Bone marrow (tissue), 2 donors: ENCODE data around the gene ZNF622.

Source experiments
- DNase-seq, 2 donors: peaks; one replicate each; lab custom pipeline; 2025; lab: John Stamatoyannopoulos, UW

ZNF622 gene

GRCh38 chr5:16465544-16466432, at the start of gene ZNF622:
TSS of gene ZNF622 (minus strand) at chr5:16465800. CDS start at chr5:16465665, 135 bp downstream.
- DNase-seq: peak; percentile 46 to 66

- DNase-seq: no peak
These were observed 44.5 kb upstream of the ZNF622 start for GRCh38 chr5:16510098-16510497.

- DNase-seq: no peak
These were observed 43.3 kb upstream of the ZNF622 start for GRCh38 chr5:16508730-16509531.

GRCh38 chr5:16507716-16508115, 42.1 kb upstream of the ZNF622 start:
- no peak for DNase-seq

- no peak for DNase-seq
These were observed 40.3 kb upstream of the ZNF622 start for GRCh38 chr5:16505904-16506303.

DNA sequence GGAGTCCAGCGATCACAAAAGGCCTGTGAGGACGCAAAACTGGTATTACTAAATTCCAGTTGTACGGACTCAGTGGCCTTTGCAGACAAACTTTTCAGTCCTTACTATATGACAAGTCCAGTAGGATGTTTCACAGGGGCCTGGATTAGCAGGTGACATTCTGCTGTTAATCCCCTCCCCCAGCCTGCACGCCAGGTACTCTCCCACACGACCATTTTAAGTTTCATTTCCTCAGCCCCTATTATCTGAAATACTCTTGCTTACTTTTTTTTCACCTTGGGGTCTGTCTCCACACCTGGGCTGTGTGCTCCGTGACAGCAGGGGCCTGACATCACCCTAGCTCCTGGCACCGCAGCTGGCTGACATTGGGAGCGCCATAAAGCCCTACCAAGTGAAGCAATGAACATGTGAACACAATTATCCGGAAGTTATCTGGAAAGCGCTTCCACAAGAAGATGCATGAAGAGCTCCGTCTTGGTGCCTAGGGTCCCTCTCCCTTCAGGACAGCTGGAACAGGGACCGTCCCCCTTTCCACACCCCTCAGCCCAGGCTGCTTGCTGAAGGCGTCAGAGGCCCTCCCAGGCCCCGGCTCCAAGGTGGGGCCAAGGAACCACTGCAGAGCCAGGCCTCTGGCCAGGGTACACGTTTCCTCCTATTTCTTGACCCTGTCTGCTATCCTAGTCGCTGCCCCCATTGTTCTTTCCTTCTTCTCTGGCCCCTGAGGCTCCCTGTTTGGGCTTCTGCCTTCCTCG, 39.7 kb upstream of the ZNF622 start:
- DNase-seq: no peak

DNA sequence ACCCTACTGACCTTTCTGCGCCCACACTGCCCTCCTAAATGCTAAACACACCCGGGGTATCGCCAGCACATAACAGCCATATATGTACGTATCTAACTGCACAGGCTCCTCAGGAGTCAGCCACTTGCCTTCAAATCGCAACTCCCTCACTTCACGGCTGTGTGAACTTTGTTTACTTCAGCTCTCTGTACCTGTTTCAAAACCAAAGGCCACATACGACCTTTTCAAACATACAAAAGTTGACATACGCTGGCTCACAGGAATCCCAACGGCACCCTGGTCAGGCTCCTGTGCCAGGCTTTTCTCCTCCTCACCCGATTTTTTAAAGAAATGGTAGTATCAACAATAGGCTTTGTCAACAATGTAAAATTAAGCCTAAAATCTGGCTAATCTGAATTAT, 39.0 kb upstream of the ZNF622 start:
- DNase-seq: no peak

GRCh38 chr5:16502866-16503265, 37.3 kb upstream of the ZNF622 start:
- DNase-seq: no peak

GRCh38 chr5:16500024-16500423, 34.4 kb upstream of the ZNF622 start:
- no peak for DNase-seq

- no peak for DNase-seq
These were observed 31.9 kb upstream of the ZNF622 start for GRCh38 chr5:16497546-16497945.

GRCh38 chr5:16493261-16493660, 27.7 kb upstream of the ZNF622 start:
- no peak for DNase-seq

GRCh38 chr5:16492398-16493140, 27.0 kb upstream of the ZNF622 start:
- DNase-seq: no peak

GRCh38 chr5:16490911-16491310, 25.3 kb upstream of the ZNF622 start:
- no peak for DNase-seq

DNA sequence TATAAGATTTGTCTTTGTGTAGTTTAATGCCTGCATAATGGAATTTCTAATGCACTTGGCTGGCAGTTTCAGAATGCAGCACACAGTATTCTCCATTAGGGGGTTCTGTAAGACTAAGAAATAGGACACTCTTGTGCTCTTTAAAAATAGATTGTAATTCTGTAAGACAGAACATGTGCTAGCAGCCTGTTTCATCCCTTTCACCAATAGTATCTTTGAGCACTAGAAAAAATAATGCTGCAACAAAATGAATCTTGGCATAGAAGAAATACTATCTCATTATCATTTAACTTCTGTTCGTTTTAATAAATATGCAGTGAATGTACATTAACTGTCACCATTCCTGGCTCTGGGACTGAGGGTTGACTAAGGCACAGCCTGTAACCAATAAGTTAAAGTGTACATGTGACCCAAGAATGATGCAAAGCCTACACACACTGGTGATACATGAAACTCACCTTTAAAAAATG, 23.8 kb upstream of the ZNF622 start:
- peak in 1 of 2 donors; percentile 23 for DNase-seq

DNA sequence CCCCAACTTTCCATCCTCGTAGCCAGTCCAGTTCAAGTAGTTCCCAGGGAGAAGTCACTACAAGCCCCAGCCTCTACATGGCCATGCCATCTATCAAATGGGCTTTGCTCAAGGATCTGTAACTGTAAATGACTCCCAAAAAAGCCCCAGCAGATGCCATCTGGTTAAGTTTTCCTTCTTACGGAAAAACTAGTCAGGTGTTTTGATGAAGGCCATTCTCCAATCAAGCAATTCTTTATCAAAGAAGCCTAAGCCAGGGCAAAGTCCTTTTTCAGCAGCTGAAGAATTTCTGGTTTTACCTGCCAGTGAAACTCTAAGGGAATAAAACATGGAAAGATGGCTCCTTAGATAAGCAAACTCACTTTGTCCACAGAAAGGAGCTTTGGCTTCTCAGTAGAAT, 21.9 kb upstream of the ZNF622 start:
- DNase-seq: no peak

- no peak for DNase-seq
These were observed 21.1 kb upstream of the ZNF622 start for GRCh38 chr5:16486711-16487111.

GRCh38 chr5:16485656-16486055, 20.1 kb upstream of the ZNF622 start:
- no peak for DNase-seq

DNA sequence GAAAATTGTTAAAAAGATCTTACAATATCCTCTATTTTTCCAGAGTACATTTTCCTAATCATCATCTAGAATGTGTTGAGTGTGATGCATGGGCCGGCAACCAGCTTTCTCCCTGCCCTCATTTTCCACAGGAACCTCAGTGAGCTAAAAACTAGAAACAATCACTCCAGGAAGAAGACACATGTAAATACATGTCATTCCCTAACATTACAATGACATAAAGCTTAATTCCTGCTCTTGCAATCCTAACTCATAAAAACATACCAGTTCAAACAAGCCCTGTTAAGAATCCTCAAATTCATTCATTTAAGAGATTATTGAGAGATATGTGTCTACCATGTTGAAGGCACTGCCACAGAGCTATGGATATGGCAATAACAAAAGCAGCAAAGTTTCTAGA, 18.5 kb upstream of the ZNF622 start:
- DNase-seq: no peak

DNA sequence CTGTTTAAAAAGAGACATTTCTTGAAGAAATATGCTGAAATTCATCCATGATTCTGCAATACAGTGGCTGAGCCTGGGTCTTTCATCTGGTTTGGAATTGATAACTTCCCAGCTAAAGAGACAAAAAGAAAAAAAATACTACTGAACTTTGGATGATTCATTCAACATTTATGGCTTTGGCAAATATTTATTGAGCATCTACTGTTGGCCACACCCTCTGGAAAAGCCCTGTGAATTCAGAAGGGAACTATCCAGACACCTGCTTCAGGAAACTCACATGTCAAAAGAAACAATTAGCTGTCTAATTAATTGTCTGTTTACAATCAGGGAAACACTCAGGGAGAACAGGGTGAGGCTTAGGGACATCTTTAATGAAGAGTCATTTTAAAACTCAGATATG, 17.8 kb upstream of the ZNF622 start:
- DNase-seq: no peak

DNA sequence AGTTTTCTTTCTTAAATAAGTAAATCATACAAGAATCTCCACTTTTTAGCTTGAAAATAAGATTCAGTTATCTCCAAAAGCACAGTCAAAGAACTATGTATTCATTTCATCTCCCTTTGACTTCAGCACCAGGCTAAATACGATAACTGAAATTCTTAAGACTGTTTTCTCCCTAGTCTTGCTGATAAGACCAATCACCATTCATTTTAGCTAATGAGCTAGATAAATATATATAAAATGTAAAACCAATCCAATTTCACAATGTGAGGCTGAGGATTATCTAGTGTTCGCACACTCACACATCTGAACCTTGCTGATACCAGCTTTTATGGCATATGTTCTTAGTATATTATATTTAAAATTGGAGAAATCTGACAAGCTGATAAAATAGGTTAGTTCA, 17.3 kb upstream of the ZNF622 start:
- DNase-seq: no peak

DNA sequence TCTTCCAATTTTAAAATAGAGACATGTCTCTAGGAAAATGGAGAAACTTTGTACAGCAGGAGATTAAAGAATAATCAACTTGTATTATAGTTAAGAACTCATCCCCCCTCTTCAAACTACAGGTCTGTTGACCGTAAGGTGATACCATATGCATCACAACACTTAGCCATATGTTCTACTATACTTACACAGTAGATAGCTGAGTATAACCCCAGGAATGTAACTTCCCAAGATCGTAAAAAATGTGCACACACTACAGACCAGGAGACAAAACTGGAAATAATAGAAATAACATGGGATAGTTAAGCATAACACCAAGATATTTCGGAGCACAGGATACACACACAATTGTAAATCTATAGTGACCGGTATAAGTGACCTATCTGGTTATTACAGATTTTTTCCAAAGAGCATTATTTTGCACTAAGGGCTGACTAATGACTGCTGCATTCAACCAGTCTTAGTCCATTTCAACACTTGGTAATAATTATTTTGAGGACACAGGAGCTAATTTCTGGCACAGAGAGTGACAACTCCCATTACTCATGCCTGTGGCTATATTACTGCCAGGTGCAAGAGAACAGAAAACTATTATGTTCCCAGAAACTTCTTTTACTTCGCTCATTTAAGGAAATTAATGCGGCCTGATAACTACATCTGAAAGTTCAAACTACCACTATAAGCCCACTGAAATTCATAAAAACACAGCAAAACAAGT, 15.4 kb upstream of the ZNF622 start:
- no peak for DNase-seq
